Kidney (tissue), 14 donors: Measurements from ENCODE around the gene SET. TPM values are rescaled to one million over a fixed set of nuclear protein-coding genes. Genes with fewer than 3 reads are reported as not detected.

Experiments used
- DNase-seq, 5 donors: peaks; one replicate each; pipeline ENCODE4 v3.0.0-alpha.2; 2013 to 2020
- FAIRE-seq: peaks from 2 replicates; lab custom pipeline; 2012; peaks lifted over from hg19 to GRCh38; lab: Jason Lieb, UNC
- H3K27ac ChIP-seq, 2 donors: one replicate each; pipeline ENCODE4 v1.7.0; 2013; ENCODE audit warnings: low read depth in 2 of 2, low read length in 2 of 2, inconsistent platforms in 1 of 2
- H3K27me3 ChIP-seq: one replicate; pipeline ENCODE4 v1.7.1; 2013; ENCODE audit warnings: low read length, inconsistent platforms; ENCODE audit not compliant: control insufficient read depth, insufficient read depth
- H3K36me3 ChIP-seq, 3 donors: one replicate each; pipeline versions ENCODE4 v1.7.0 to v1.7.1; 2013; ENCODE audit warnings: low read length in 3 of 3, control low read depth in 1 of 3, inconsistent platforms in 1 of 3; ENCODE audit not compliant: insufficient read depth in 3 of 3, control insufficient read depth in 2 of 3
- H3K4me1 ChIP-seq, 3 donors: one replicate each; pipeline versions ENCODE4 v1.7.0 to v1.7.1; 2013; ENCODE audit warnings: low read length in 3 of 3, inconsistent platforms in 1 of 3, low read depth in 1 of 3; ENCODE audit not compliant: control insufficient read depth in 2 of 3, insufficient read depth in 2 of 3
- H3K4me3 ChIP-seq, 3 donors: one replicate each; pipeline versions ENCODE4 v1.7.0 to v1.8.1; 2013; ENCODE audit warnings: low read length in 3 of 3, control low read depth in 1 of 3, inconsistent platforms in 1 of 3
- H3K9ac ChIP-seq, 3 donors: one replicate each; pipeline versions ENCODE4 v1.7.0 to v1.7.1; 2013; ENCODE audit warnings: low read length in 3 of 3, control low read depth in 1 of 3, inconsistent platforms in 1 of 3
- H3K9me3 ChIP-seq, 3 donors: one replicate each; pipeline versions ENCODE4 v1.7.0 to v1.7.1; 2013; ENCODE audit warnings: low read length in 3 of 3, control low read depth in 1 of 3, inconsistent platforms in 1 of 3; ENCODE audit not compliant: control insufficient read depth in 2 of 3, insufficient read depth in 1 of 3
- intact Hi-C: fragments of 100-400 bp; cut with DNase I; formaldehyde crosslinking; loops from one replicate; pipeline ENCODE4 v1.11.1; 2022
- polyA plus RNA-seq: library from polyadenylated mRNA; stranded (reverse); fragments of 350-450 nt; fragmentation: Illumina TruSeq; extraction: RNeasy Lipid Tissue Mini Kit (QIAGEN cat#74804); gene quantifications from one replicate; pipeline ENCODE4 v1.2.3, GENCODE V29; 2014; ENCODE audit warnings: low read depth, low replicate concordance; ENCODE audit not compliant: insufficient read depth
- total RNA-seq: library from RNA; stranded (reverse); fragmentation: NEBNext Ultra II Directional; extraction: Animal tissue kit (Norgen Biotek cat#: 25700); gene quantifications from one replicate; pipeline ENCODE4 v1.2.1, GENCODE V29; 2021
- TF ChIP-seq, protein P1 (sequence below): IDR thresholded peaks from 3 replicates; pipeline ENCODE4 v1.5.1; 2012; ENCODE audit warnings: mild to moderate bottlenecking, moderate library complexity, borderline replicate concordance; ENCODE audit not compliant: insufficient read depth; ENCODE audit errors: extremely low read depth
- donor health status: control.
- donor health status: control.
- donor health status: control.
- donor health status: control.
- donor health status: control.
- donor health status: DM: yes; HTN: yes; CAD: no.
- donor health status: Normal renal cell carcinoma (clear cell type).

Gene SET
- total and polyA plus RNA-seq, 2 donors from 2014 or later = 127 to 247 TPM

- TF ChIP-seq, protein P1, sequence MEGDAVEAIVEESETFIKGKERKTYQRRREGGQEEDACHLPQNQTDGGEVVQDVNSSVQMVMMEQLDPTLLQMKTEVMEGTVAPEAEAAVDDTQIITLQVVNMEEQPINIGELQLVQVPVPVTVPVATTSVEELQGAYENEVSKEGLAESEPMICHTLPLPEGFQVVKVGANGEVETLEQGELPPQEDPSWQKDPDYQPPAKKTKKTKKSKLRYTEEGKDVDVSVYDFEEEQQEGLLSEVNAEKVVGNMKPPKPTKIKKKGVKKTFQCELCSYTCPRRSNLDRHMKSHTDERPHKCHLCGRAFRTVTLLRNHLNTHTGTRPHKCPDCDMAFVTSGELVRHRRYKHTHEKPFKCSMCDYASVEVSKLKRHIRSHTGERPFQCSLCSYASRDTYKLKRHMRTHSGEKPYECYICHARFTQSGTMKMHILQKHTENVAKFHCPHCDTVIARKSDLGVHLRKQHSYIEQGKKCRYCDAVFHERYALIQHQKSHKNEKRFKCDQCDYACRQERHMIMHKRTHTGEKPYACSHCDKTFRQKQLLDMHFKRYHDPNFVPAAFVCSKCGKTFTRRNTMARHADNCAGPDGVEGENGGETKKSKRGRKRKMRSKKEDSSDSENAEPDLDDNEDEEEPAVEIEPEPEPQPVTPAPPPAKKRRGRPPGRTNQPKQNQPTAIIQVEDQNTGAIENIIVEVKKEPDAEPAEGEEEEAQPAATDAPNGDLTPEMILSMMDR = no peak
- H3K27ac ChIP-seq = no peak overlapping the region
- H3K27me3 ChIP-seq = no peaks in the 10 kb centered on the region
- H3K4me3 ChIP-seq = no peak overlapping the region
- DNase-seq (no peak), FAIRE-seq (no peak)
- H3K9me3 ChIP-seq = no peaks in the 10 kb centered on the region
- no peak overlapping the region for H3K9ac ChIP-seq
- H3K4me1 ChIP-seq = peaks cover 0 to 13% (median 5%) of the 10 kb centered on the region in 3 donors
- intact Hi-C loops = no loop called here
- H3K36me3 ChIP-seq = no peaks in the 10 kb centered on the region
These were observed 31.9 kb downstream of the SET start for GRCh38 chr9:128720841-128721486.

DNA sequence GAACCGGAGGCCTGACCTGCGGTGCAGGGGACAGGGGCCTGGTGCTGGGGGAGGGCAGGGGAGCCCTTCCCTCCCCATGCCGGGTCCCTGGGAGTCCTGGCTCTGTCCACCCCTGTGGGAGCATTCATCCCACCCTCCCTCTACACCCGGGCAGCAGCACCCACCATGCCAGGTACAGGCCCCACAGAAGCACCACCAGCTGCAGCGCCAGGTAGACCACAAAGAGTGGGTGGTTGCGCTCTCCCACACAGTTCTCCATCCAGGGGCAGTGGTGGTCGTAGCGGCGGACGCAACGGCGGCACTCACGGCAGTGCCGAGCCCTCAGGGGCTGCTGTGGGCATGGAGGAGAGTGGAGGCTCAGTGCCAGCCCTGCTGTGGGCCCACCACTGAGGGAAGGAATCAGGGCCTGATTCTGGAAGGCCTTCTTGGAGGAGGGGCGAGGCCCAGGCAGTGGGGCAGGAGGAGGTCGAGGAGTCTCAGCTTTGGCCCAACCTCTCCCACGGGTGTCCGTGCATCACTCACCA lies 32.5 kb downstream of the SET start:
- H3K9me3 ChIP-seq = no peaks in the 10 kb centered on the region
- peaks cover 0 to 13% (median 5%) of the 10 kb centered on the region in 3 donors for H3K4me1 ChIP-seq
- TF ChIP-seq, protein P1 = no peak
- H3K27me3 ChIP-seq = no peaks in the 10 kb centered on the region
- no peak overlapping the region for H3K27ac ChIP-seq
- H3K36me3 ChIP-seq = no peaks in the 10 kb centered on the region
- FAIRE-seq (no peak), DNase-seq (no peak)
- H3K9ac ChIP-seq = no peak overlapping the region
- intact Hi-C loops = no loop called here
- no peak overlapping the region for H3K4me3 ChIP-seq

DNA sequence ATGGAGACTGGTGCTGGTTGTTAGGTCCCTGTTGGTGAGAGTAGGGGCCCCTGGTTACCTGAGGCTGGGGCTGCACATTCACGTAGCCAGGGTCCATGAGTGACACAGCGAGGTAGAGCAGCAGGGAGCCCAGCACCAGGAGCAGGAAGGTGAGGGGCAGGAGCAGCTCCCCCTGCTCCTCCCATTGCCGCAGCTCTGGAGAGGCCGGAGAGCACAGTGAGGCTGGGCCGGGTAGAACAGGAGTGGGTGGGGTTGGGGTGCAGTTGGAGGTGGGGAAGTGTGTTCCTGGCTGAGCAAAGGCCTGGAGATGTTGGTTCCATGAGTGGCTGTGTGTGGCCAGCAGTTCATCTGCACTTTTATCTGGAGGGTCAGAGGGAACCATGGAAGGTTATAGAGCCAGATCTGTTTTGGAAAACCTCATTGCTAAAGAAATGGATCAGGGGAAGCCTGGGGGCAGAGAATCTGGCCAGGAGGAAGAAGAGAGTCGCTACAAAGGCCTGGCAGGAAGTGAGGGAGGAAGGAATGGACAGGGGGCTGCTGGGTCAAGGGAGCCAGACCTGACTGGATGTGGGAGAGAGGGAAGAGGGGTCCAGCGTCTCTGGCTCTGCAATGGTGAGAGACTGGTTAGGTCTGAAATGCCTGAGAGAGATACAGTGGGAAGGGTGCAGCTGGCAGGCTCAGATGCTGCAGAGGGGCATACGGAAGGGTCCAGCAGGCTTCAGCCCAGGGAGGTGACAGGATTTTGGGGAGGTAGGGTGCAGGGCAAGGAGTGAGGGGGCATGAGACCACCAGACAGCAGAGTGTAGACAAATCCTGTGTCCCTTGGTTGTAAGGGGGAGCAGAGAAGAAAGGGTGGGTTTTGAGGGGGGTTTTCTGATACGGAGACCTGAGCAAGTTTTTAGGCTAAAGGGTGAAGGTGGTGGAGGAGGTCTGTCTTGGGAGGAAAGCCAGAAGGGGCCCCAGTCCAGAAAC lies 33.6 kb downstream of the SET start:
- no peak overlapping the region for H3K9ac ChIP-seq

More for the DNA sequence above, 33.6 kb downstream of the SET start:
- H3K4me1 ChIP-seq = peaks cover 0 to 13% (median 5%) of the 10 kb centered on the region in 3 donors
- H3K4me3 ChIP-seq = no peak overlapping the region
- intact Hi-C loops = no loop called here
- H3K9me3 ChIP-seq = no peaks in the 10 kb centered on the region
- H3K27ac ChIP-seq = no peak overlapping the region
- no peak for FAIRE-seq
- DNase-seq = no peak
- TF ChIP-seq, protein P1 = no peak
- H3K36me3 ChIP-seq = no peaks in the 10 kb centered on the region
- no peaks in the 10 kb centered on the region for H3K27me3 ChIP-seq
